Measurements from ENCODE around the gene KCNG2.

Gene KCNG2

GRCh38 chr18:79786304-79786703 lies 11.4 kb upstream of the KCNG2 start:
- DNase-seq = no peak
- no peak overlapping the region for H3K4me3 ChIP-seq (ENCODE audit: low read depth, low read length)
- no peaks in the 10 kb centered on the region for H3K36me3 ChIP-seq
- no peaks in the 10 kb centered on the region for H3K27me3 ChIP-seq (ENCODE audit: insufficient read depth, low read depth, severe bottlenecking)
- TF ChIP-seq, protein P1, sequence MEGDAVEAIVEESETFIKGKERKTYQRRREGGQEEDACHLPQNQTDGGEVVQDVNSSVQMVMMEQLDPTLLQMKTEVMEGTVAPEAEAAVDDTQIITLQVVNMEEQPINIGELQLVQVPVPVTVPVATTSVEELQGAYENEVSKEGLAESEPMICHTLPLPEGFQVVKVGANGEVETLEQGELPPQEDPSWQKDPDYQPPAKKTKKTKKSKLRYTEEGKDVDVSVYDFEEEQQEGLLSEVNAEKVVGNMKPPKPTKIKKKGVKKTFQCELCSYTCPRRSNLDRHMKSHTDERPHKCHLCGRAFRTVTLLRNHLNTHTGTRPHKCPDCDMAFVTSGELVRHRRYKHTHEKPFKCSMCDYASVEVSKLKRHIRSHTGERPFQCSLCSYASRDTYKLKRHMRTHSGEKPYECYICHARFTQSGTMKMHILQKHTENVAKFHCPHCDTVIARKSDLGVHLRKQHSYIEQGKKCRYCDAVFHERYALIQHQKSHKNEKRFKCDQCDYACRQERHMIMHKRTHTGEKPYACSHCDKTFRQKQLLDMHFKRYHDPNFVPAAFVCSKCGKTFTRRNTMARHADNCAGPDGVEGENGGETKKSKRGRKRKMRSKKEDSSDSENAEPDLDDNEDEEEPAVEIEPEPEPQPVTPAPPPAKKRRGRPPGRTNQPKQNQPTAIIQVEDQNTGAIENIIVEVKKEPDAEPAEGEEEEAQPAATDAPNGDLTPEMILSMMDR (IDR thresholded peaks at IDR 0.05; ENCODE audit: low read depth, low read length) = no peak
- H3K9me3 ChIP-seq (ENCODE audit: severe bottlenecking) = no peaks in the 10 kb centered on the region
- no peak overlapping the region for H3K27ac ChIP-seq

DNA sequence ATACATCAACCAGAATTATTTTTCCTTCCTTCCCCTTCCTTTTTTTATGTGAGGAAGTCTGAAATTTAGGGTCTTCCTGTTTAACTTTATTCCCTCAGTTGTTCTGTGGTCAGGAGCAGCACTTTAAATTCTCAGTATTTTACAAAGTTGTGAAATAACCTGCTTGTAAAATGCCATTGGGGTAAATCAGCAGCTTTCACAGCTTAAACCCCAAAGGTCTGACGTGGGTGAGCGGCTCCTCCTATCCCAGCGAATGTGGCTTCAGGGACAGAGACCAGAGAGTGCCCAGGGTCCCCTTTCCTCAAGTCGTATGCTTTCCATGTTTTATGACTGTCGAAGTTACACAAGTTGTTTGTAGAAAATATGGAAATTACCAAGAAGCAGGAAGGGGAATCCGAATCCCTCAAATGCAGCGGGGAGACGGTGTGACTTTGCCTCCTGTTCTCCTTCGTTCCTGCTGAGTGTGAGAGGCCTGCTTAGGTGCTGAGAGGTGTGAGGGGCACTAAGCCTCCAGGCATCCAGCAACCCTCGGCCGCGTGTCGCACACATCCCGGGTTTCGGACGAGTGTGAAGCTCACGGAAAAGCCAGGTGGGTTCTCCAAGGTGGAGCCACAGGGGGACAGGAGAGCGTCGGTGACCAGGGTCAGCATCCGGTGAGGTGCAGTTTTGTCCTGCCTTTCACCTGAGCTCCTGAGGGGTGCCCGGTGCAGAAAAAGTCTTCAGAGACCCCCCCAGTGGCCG lies 10.8 kb upstream of the KCNG2 start:
- TF ChIP-seq, protein P1 (IDR thresholded peaks at IDR 0.05; ENCODE audit: low read depth, low read length) = no peak
- no peak overlapping the region for H3K4me3 ChIP-seq (ENCODE audit: low read depth, low read length)
- no peak overlapping the region for H3K27ac ChIP-seq
- no peaks in the 10 kb centered on the region for H3K27me3 ChIP-seq (ENCODE audit: insufficient read depth, low read depth, severe bottlenecking)
- H3K9me3 ChIP-seq (ENCODE audit: severe bottlenecking) = no peaks in the 10 kb centered on the region
- DNase-seq = no peak
- H3K36me3 ChIP-seq = no peaks in the 10 kb centered on the region

GRCh38 chr18:79787527-79787864 lies 10.2 kb upstream of the KCNG2 start:
- Histone ChIP-seq H3K27ac (no peak overlapping the region), H3K4me3 (ENCODE audit: low read depth, low read length) (no peak overlapping the region), H3K36me3 (no peaks in the 10 kb centered on the region), H3K27me3 (ENCODE audit: insufficient read depth, low read depth, severe bottlenecking) (no peaks in the 10 kb centered on the region), H3K9me3 (ENCODE audit: severe bottlenecking) (no peaks in the 10 kb centered on the region)
- no peak for DNase-seq
- TF ChIP-seq, protein P1 (IDR thresholded peaks at IDR 0.05; ENCODE audit: low read depth, low read length) = no peak

GRCh38 chr18:79787865-79788733 lies 9.6 kb upstream of the KCNG2 start:
- Histone ChIP-seq H3K9me3 (ENCODE audit: severe bottlenecking) (no peaks in the 10 kb centered on the region), H3K27me3 (ENCODE audit: insufficient read depth, low read depth, severe bottlenecking) (no peaks in the 10 kb centered on the region), H3K4me3 (ENCODE audit: low read depth, low read length) (no peak overlapping the region), H3K27ac (no peak overlapping the region), H3K36me3 (no peaks in the 10 kb centered on the region)
- no peak for DNase-seq
- TF ChIP-seq, protein P1 (IDR thresholded peaks at IDR 0.05; ENCODE audit: low read depth, low read length) = no peak

DNA sequence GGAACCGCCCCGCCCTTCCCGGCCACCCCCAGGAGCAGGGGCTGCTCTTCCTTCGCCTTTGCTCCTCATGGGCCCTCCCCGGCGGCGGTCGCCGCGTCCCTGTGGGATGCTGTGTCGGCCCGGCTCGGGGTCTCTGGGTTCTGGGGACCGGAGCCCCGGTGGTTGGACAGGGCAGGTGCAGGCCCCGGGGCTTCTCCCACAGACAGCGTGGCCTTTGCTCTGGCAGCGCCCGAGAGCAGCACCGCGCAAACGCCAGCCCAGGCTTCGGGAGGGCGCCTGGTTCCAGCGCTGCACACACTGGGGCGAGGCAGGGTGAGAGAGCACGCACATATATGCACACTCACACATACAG lies 9.0 kb upstream of the KCNG2 start:
- no peaks in the 10 kb centered on the region for H3K27me3 ChIP-seq (ENCODE audit: insufficient read depth, low read depth, severe bottlenecking)

More for the DNA sequence above, 9.0 kb upstream of the KCNG2 start:
- Histone ChIP-seq H3K36me3 (no peaks in the 10 kb centered on the region), H3K27ac (no peak overlapping the region), H3K9me3 (ENCODE audit: severe bottlenecking) (no peaks in the 10 kb centered on the region), H3K4me3 (ENCODE audit: low read depth, low read length) (no peak overlapping the region)
- DNase-seq = no peak
- TF ChIP-seq, protein P1 (IDR thresholded peaks at IDR 0.05; ENCODE audit: low read depth, low read length) = peak; percentile 21; the same call in 1 of the 2 replicates

All from WERI-Rb-1 (cell line).